ENCODE measurements around the gene CLMN. TPM values are rescaled to one million over a fixed set of nuclear protein-coding genes. Genes with fewer than 3 reads are reported as not detected.
A peak's percentile ranks its signal among the peaks of the same experiment; 100 is the strongest.
"Not testable (repeated sequence)": the region's sequence is repeated elsewhere in the genome, so short reads cannot be mapped to it uniquely, and the experiment has no call there.

Gene CLMN
- total and polyA plus RNA-seq, 2 donors, result 0.71 to 1.9 TPM

DNA sequence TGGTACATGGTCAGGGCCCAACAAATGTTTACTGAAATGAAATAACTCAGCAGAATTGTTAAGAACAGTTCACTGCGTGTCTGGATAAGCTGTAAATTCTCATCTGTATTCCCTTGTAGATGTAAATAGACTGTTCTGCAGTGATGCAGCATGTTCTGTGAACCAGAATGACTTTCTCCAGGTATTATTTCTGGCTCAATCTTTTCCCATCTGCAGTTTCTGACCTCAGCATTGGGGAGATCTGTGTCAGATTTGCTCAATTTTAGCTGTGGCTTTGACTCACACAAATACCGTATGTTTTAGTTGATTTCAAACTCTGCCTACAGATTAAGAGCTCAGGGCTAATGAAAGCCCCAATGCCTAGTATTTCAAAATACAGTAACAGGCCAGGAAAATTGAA lies 113.2 kb downstream of the CLMN start:
- Histone ChIP-seq H3K9me3 (ENCODE audit: control insufficient read depth in 2 of 2, insufficient read depth in 1 of 2, low read length in 1 of 2) (no peaks in the 10 kb centered on the region), H3K4me3 (ENCODE audit: low read length in 2 of 2) (no peak overlapping the region), H3K27ac (ENCODE audit: low read depth in 1 of 2, low read length in 1 of 2) (no peak overlapping the region), H3K4me1 (ENCODE audit: control insufficient read depth in 2 of 2, insufficient read depth in 2 of 2, low read length in 2 of 2) (no peaks in the 10 kb centered on the region), H3K27me3 (ENCODE audit: control insufficient read depth in 2 of 2, insufficient read depth in 1 of 2, low read length in 1 of 2) (peaks cover 0 to 4% of the 10 kb centered on the region in 2 donors), H3K36me3 (ENCODE audit: control insufficient read depth in 2 of 2, insufficient read depth in 2 of 2, low read length in 1 of 2) (no peaks in the 10 kb centered on the region)
- DNase-seq (ENCODE audit: low read depth in 6 of 9, low spot score in 9 of 9), result no peak
- WGBS, result 94% methylated on average over 2 of the region's 2 CpGs

DNA sequence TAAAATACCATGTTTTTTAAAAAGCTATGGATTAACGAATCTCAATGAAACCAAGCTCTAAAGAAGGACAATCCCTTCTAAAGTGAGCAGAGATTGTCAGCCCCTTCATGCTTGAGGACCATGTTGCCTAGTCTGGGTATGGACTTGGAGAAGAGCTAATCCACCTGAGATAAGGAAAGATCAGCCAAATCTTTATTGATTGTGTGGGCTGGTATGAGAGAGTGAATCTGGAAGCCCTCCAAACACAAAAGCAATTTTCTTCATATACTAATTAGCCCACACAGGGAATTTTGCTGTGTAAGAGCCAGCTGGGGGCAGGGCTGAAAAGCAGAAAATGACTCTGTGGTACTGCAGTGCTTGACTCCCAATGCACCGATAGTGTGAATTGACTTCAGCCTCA lies 115.0 kb downstream of the CLMN start:
- H3K4me1 ChIP-seq (ENCODE audit: control insufficient read depth in 2 of 2, insufficient read depth in 2 of 2, low read length in 2 of 2), result no peaks in the 10 kb centered on the region
- no peaks in the 10 kb centered on the region for H3K36me3 ChIP-seq (ENCODE audit: control insufficient read depth in 2 of 2, insufficient read depth in 2 of 2, low read length in 1 of 2)
- no peaks in the 10 kb centered on the region for H3K9me3 ChIP-seq (ENCODE audit: control insufficient read depth in 2 of 2, insufficient read depth in 1 of 2, low read length in 1 of 2)
- 97% methylated on average over 2 of the region's 2 CpGs for WGBS
- no peak overlapping the region for H3K4me3 ChIP-seq (ENCODE audit: low read length in 2 of 2)
- DNase-seq (ENCODE audit: low read depth in 6 of 9, low spot score in 9 of 9), result no peak
- peaks cover 0 to 4% of the 10 kb centered on the region in 2 donors for H3K27me3 ChIP-seq (ENCODE audit: control insufficient read depth in 2 of 2, insufficient read depth in 1 of 2, low read length in 1 of 2)
- H3K27ac ChIP-seq (ENCODE audit: low read depth in 1 of 2, low read length in 1 of 2), result no peak overlapping the region

DNA sequence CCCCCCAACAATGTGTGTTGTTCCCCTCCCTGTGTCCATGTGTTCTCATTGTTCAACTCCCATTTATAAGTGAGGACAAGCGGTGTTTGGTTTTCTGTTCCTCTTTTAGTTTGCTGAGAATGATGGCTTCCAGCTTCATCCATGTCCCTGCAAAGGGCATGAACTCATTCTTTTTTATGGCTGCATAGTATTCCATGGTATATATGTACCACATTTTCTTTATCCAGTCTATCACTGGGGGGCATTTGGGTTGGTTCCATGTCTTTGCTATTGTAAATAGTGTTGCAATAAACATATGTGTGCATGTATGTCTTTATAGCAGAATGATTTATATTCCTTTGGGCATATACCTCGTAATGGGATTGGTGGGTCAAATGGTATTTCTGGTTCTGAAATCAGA lies 118.0 kb downstream of the CLMN start:
- not testable (repeated sequence) for H3K27me3 ChIP-seq (ENCODE audit: control insufficient read depth in 2 of 2, insufficient read depth in 1 of 2, low read length in 1 of 2); DNase-seq (ENCODE audit: low read depth in 6 of 9, low spot score in 9 of 9); H3K27ac ChIP-seq (ENCODE audit: low read depth in 1 of 2, low read length in 1 of 2); H3K4me3 ChIP-seq (ENCODE audit: low read length in 2 of 2); H3K36me3 ChIP-seq (ENCODE audit: control insufficient read depth in 2 of 2, insufficient read depth in 2 of 2, low read length in 1 of 2); H3K4me1 ChIP-seq (ENCODE audit: control insufficient read depth in 2 of 2, insufficient read depth in 2 of 2, low read length in 2 of 2); H3K9me3 ChIP-seq (ENCODE audit: control insufficient read depth in 2 of 2, insufficient read depth in 1 of 2, low read length in 1 of 2)
- 95% methylated on average over 2 of the region's 2 CpGs for WGBS

DNA sequence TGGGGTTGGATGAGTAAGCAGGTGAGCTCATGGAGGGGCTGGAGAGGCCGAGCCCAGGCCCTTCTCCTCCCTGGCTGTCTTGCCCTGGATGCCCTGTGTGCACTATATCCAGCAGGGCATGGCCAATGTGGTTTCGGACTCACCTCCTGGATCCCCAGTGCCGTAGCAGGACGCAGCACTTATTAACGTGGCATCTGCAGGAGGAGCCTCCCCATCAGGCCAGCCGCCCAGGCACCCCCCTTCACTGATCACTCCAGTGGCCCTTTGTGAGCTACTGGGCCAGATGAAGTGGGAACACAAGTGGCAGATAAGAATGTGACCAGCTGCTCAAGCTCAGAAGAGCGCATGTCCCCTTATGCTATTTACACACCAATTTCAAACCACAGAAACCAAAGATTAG lies 119.3 kb downstream of the CLMN start:
- Histone ChIP-seq H3K4me3 (ENCODE audit: low read length in 2 of 2) (no peak overlapping the region), H3K27ac (ENCODE audit: low read depth in 1 of 2, low read length in 1 of 2) (no peak overlapping the region), H3K27me3 (ENCODE audit: control insufficient read depth in 2 of 2, insufficient read depth in 1 of 2, low read length in 1 of 2) (no peaks in the 10 kb centered on the region), H3K4me1 (ENCODE audit: control insufficient read depth in 2 of 2, insufficient read depth in 2 of 2, low read length in 2 of 2) (no peaks in the 10 kb centered on the region), H3K9me3 (ENCODE audit: control insufficient read depth in 2 of 2, insufficient read depth in 1 of 2, low read length in 1 of 2) (no peaks in the 10 kb centered on the region), H3K36me3 (ENCODE audit: control insufficient read depth in 2 of 2, insufficient read depth in 2 of 2, low read length in 1 of 2) (no peaks in the 10 kb centered on the region)
- DNase-seq (ENCODE audit: low read depth in 6 of 9, low spot score in 9 of 9), result no peak
- WGBS, result 95% methylated on average over 7 of the region's 7 CpGs

DNA sequence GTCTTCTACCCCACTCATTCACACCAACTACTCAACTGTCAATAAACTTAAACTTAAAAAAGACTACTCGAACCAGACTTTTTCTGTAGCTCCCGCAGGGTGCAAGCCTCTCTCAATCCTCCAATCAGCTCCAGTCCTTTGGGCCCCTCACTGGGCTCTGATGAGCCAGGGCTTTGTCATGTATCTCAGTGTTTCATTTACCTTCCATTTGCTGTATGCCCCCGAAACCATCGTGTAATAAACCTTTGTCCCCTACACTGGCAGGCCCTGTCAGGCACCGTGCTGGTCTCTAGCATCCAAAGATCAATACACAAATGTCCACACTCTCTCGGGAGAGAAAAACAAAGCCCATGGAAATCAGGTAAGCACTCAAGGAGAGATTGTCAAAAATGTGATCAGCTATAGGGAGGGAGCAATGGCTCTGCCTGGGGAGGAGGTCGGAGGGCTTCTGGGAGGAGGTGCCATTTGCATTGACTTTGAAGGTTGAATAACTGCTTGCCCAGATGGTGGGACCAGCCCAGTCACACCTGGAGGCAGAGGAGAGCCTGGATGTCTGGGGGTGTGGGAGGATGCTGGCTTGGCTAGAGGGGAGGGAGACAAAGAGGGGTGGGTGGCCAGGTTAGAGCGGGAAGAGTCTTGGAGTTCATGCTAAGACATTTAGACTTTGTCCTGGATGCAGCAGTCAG lies 120.3 kb downstream of the CLMN start:
- no peaks in the 10 kb centered on the region for H3K27me3 ChIP-seq (ENCODE audit: control insufficient read depth in 2 of 2, insufficient read depth in 1 of 2, low read length in 1 of 2)
- WGBS, result 89% methylated on average over 8 of the region's 8 CpGs
- H3K4me3 ChIP-seq (ENCODE audit: low read length in 2 of 2), result no peak overlapping the region
- no peaks in the 10 kb centered on the region for H3K36me3 ChIP-seq (ENCODE audit: control insufficient read depth in 2 of 2, insufficient read depth in 2 of 2, low read length in 1 of 2)
- no peaks in the 10 kb centered on the region for H3K4me1 ChIP-seq (ENCODE audit: control insufficient read depth in 2 of 2, insufficient read depth in 2 of 2, low read length in 2 of 2)
- no peak overlapping the region for H3K27ac ChIP-seq (ENCODE audit: low read depth in 1 of 2, low read length in 1 of 2)
- no peaks in the 10 kb centered on the region for H3K9me3 ChIP-seq (ENCODE audit: control insufficient read depth in 2 of 2, insufficient read depth in 1 of 2, low read length in 1 of 2)
- no peak for DNase-seq (ENCODE audit: low read depth in 6 of 9, low spot score in 9 of 9)

DNA sequence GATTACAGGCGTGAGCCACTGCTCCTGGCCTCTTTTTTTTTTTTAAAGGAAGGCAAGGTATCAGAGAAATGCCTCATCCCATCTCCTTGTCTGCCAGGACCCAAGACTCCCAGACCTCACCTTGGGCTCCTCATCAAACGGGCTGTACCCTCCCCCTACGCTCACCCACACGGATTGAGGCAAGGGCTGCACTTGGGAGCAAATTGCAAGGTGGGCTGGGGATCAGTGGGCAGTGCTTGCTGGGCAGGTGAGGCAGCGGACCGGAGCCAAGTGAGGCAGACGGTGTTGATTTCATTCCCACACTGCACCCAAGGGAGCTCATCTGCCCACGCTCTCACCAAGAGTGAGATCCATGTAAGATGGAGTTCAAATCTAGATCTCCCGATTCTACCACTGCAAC lies 121.4 kb downstream of the CLMN start:
- Histone ChIP-seq H3K9me3 (ENCODE audit: control insufficient read depth in 2 of 2, insufficient read depth in 1 of 2, low read length in 1 of 2) (no peaks in the 10 kb centered on the region), H3K27ac (ENCODE audit: low read depth in 1 of 2, low read length in 1 of 2) (no peak overlapping the region), H3K4me1 (ENCODE audit: control insufficient read depth in 2 of 2, insufficient read depth in 2 of 2, low read length in 2 of 2) (no peaks in the 10 kb centered on the region), H3K27me3 (ENCODE audit: control insufficient read depth in 2 of 2, insufficient read depth in 1 of 2, low read length in 1 of 2) (no peaks in the 10 kb centered on the region), H3K36me3 (ENCODE audit: control insufficient read depth in 2 of 2, insufficient read depth in 2 of 2, low read length in 1 of 2) (no peaks in the 10 kb centered on the region), H3K4me3 (ENCODE audit: low read length in 2 of 2) (no peak overlapping the region)
- no peak for DNase-seq (ENCODE audit: low read depth in 6 of 9, low spot score in 9 of 9)
- WGBS, result 95% methylated on average over 9 of the region's 9 CpGs

DNA sequence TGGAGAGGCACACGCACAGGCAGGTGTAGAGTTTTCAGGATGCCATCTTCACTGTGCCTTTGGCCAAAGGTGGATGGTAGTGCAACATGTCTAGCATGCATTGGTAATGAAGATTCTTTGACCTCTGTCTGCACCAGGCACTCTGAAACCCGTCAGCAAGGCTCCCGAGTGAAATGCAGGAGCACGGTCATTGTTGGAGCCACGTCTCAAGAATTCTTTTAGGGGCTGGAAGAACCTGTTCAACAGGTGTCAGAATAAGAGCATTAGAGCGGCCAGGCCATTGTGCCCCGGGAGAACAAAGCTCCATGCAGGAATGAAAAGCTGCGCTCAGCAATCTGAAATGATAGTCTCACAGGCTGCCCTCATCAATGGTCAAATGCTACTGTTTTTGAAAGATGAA lies 122.2 kb downstream of the CLMN start:
- Histone ChIP-seq H3K27me3 (ENCODE audit: control insufficient read depth in 2 of 2, insufficient read depth in 1 of 2, low read length in 1 of 2) (no peaks in the 10 kb centered on the region), H3K9me3 (ENCODE audit: control insufficient read depth in 2 of 2, insufficient read depth in 1 of 2, low read length in 1 of 2) (no peaks in the 10 kb centered on the region), H3K36me3 (ENCODE audit: control insufficient read depth in 2 of 2, insufficient read depth in 2 of 2, low read length in 1 of 2) (no peaks in the 10 kb centered on the region), H3K4me1 (ENCODE audit: control insufficient read depth in 2 of 2, insufficient read depth in 2 of 2, low read length in 2 of 2) (no peaks in the 10 kb centered on the region), H3K4me3 (ENCODE audit: low read length in 2 of 2) (no peak overlapping the region), H3K27ac (ENCODE audit: low read depth in 1 of 2, low read length in 1 of 2) (no peak overlapping the region)
- no peak for DNase-seq (ENCODE audit: low read depth in 6 of 9, low spot score in 9 of 9)
- WGBS, result 96% methylated on average over 8 of the region's 8 CpGs

DNA sequence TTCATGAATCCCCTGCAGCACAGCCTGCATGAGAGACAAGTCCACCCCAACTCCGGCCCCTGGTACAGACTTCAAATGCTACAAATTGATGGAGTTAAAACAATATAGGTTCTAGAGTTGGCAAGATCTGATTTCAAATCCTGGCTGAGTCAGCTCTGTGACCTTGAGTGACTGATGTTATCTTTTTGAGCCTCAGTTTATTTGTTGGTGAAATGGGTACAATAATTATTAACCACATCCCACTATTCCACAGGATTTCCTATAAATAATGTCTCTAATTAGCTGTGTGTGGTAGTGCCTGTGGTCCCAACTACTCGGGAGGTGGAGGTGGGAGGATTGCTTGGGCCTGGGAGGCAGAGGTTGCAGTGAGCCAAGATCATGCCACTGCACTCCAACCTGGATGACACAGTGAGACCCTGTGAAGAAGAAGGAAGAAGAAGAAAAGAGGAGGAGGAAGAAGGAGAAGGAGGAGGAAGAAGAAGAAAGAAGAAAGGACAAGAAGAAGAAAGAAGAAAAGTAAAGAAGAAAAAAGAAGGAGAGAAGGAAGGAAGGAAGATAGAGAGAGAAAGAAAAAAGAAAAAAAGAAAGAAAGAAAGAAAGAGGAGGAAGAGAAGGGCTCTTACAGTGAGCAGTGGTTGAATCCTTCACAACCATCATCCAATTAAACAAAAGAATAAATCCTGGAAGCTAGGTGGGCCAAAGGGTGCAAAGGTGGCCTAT lies 122.7 kb downstream of the CLMN start:
- DNase-seq (ENCODE audit: low read depth in 6 of 9, low spot score in 9 of 9), result no peak
- no peaks in the 10 kb centered on the region for H3K27me3 ChIP-seq (ENCODE audit: control insufficient read depth in 2 of 2, insufficient read depth in 1 of 2, low read length in 1 of 2)
- no peaks in the 10 kb centered on the region for H3K4me1 ChIP-seq (ENCODE audit: control insufficient read depth in 2 of 2, insufficient read depth in 2 of 2, low read length in 2 of 2)
- no peak overlapping the region for H3K27ac ChIP-seq (ENCODE audit: low read depth in 1 of 2, low read length in 1 of 2)
- no peak overlapping the region for H3K4me3 ChIP-seq (ENCODE audit: low read length in 2 of 2)
- no peaks in the 10 kb centered on the region for H3K36me3 ChIP-seq (ENCODE audit: control insufficient read depth in 2 of 2, insufficient read depth in 2 of 2, low read length in 1 of 2)
- H3K9me3 ChIP-seq (ENCODE audit: control insufficient read depth in 2 of 2, insufficient read depth in 1 of 2, low read length in 1 of 2), result no peaks in the 10 kb centered on the region
- WGBS, result 92% methylated on average over 2 of the region's 2 CpGs

DNA sequence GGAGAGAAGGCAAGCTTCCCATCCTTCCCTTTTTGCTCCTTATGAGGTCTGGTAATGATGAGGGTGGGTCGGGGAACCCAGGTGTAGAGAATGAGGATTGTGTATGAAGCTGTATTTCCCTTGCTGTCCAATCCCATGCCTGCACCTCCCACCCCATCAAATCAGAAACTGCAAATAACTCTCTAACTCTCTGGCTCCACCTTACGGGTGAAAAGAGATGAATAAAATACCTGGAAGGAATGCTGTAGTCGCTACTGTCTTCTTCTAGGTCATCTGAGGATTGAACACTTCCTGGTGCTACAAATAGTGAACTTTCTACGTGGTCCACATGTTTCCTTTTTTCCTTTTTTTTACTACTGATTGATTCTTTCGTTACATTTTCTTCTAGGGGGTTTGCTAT lies 123.4 kb downstream of the CLMN start:
- Histone ChIP-seq H3K4me3 (ENCODE audit: low read length in 2 of 2) (no peak overlapping the region), H3K4me1 (ENCODE audit: control insufficient read depth in 2 of 2, insufficient read depth in 2 of 2, low read length in 2 of 2) (peaks cover 0 to 2% of the 10 kb centered on the region in 2 donors), H3K27ac (ENCODE audit: low read depth in 1 of 2, low read length in 1 of 2) (no peak overlapping the region), H3K27me3 (ENCODE audit: control insufficient read depth in 2 of 2, insufficient read depth in 1 of 2, low read length in 1 of 2) (no peaks in the 10 kb centered on the region), H3K9me3 (ENCODE audit: control insufficient read depth in 2 of 2, insufficient read depth in 1 of 2, low read length in 1 of 2) (no peaks in the 10 kb centered on the region), H3K36me3 (ENCODE audit: control insufficient read depth in 2 of 2, insufficient read depth in 2 of 2, low read length in 1 of 2) (no peaks in the 10 kb centered on the region)
- WGBS, result 14% methylated on average over 5 of the region's 5 CpGs
- peak in 7 of 9 donors; percentile 11 to 59 (median 16) for DNase-seq (ENCODE audit: low read depth in 6 of 9, low spot score in 9 of 9)
